HG03354 (cell line): ENCODE results near the gene RNF121.

Experiments
- ATAC-seq: cut with Tn5 transposase; IDR thresholded peaks from one replicate; pipeline ENCODE4 v1.9.1; 2021; ENCODE audit warnings: mild to moderate bottlenecking; ENCODE audit not compliant: unreplicated experiment, poor library complexity, severe bottlenecking

RNF121 gene

DNA sequence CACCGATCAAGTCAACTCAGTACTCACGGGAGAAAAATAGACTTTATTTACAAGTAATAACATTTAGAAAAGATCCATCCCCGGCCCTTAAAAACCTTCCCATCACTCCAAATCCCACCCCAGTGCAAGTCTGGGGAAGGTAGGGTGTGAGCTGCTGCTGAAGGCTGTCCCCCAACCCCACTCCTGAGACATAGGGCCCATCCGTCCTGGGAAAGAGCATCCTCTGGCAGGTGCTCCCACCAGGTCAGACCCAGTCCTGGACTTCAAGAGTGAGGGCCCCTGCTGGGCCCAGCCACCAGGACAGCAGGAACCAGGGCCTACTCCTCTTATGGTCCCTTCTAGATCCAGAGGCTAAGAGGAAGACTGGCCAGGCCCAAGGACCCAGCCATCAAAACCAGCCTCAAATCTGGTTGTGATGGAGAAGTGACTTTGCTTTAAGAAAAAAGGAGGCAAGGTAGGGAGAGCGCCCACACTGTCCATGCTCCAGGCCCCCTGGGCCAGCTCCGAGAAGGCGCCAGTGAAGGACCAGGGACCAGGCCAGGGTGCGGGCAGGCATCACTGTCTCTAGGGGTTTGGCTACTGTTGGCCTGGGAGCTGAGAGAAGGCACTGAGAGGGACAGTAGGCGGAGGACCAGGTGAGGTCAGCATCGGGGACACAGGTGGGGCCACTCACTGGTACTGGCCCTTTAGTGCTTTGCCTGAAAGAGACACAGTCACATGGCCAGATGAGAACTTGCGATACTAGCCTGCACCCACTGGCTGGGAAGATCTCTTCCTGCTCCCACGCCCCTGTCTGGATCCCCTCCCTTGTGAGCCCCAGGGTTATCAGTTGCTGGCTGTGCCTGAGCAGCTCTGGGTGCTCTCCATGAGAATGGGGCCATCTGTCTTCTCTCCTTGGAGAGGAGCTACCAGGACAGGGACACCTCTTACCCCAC lies 74.3 kb downstream of the RNF121 start:
- no peak for ATAC-seq

DNA sequence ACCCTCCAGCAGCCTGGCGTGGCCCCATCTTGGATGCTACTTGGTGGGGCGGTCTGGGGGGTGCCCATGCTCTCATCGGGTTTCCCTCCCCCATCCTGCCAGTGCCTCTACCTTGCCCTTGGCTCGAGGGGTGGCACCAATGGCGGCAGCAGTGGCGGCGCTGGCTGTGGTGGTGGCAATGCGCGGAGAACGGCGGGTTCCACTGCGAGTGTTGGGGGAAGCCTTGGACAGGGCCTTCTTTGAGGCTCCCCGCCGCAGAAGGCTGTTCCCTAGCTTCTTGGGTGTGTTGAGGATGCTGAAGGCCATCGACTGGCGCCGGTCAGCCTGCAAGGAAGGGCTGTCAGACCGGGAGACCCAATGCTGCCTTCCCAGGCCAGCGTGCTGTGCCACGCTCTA lies 74.9 kb downstream of the RNF121 start:
- ATAC-seq = no peak

DNA sequence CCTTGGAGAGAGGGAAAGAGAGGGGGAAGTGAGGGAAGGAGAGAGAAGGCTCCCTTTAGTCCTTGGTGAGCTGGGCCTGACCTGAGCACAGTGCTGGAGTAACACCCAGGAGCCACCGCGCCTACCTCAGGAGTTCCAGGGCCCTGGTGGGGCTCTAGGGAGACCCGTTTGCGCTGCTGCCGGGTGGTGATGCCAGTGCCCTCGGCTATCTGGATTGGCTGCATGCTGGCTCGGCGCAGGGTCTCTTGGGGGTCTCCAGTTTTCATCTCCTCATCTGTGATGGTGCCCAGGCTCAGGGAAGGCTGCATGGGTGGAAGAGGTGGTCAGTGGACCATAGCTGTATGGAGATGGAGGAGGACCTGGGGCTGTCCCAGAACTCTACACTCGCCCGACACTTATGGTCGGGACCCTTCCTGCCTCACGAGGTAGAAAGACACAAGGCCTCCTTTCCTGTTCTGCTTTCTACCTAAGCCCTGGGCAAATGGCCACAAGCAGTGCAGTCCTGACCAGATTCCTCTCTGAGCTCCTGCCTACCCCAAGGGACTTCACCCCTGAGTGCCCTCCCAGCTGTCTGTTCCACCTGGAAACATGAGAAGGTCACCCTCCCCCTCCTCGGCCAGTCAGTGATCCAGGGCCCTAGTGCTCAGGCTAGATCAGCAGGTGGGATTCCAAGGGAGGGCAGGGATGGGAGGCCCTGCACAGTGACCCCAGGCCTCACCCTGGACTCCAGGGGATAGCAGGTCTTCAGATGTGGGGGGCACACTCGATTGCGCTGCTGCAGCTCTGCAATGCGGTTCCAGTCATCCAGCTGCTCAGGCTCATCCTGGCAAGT lies 75.9 kb downstream of the RNF121 start:
- no peak for ATAC-seq

GRCh38 chr11:72005347-72006260 lies 76.8 kb downstream of the RNF121 start:
- ATAC-seq = no peak

- ATAC-seq = no peak
Measured at GRCh38 chr11:72006309-72007088, 77.7 kb downstream of the RNF121 start.

- no peak for ATAC-seq
Measured at GRCh38 chr11:72007089-72007476, 78.2 kb downstream of the RNF121 start.

DNA sequence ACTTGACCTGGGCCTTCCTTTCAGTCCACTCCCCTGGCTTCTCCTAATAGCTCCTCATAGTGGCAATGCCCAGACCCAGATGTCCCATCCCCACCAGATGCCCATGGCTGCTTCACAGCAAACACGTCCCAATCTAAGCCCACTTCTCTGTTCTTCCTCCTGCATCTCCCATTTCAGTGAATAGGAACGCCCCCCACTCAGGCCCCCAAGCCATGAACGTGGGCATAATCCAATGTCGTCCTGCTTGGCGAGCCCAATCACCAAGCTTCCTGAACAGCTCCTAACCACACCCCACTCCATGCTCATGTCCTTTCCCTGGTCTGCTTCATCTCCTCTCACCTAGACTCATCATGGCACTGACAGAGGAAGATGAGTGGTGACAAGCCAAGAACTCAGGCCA lies 78.7 kb downstream of the RNF121 start:
- no peak for ATAC-seq

GRCh38 chr11:72008728-72009127 lies 79.9 kb downstream of the RNF121 start:
- no peak for ATAC-seq

GRCh38 chr11:72009156-72009555 lies 80.3 kb downstream of the RNF121 start:
- ATAC-seq = no peak

- ATAC-seq = no peak
Measured at GRCh38 chr11:72010529-72011233, 81.8 kb downstream of the RNF121 start.

DNA sequence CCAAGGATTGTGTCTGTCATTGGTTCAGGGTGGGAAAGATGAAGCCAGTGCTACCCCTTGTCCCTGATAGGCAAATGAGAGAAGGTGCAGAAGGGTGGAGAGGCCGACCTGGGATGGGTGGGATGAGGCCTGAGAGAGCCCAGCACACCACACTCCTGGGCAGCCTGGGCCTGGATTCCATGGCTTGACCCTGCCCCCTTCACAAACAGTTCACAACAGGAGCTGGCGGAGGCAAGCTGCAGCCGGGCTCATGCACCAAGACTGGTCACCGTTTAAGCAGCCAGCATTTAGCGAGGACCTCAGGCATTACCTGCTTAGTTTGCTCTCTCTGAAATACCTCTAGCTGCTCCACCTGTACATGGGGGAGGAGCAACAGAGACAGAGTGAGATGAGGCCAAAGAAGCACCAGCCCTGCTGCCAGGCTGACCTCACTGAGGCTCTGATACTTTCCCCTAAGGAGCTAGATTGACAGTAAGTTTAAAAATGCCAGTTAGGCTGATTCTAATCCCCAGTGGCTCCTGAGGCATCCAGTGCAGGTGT lies 83.3 kb downstream of the RNF121 start:
- ATAC-seq = no peak

- ATAC-seq = no peak
Measured at GRCh38 chr11:72012897-72013721, 84.3 kb downstream of the RNF121 start.

- no peak for ATAC-seq
Measured at GRCh38 chr11:72013765-72014711, 85.2 kb downstream of the RNF121 start.

GRCh38 chr11:72014761-72015320 lies 86.0 kb downstream of the RNF121 start:
- no peak for ATAC-seq

GRCh38 chr11:72015511-72016061 lies 86.7 kb downstream of the RNF121 start:
- ATAC-seq = no peak

DNA sequence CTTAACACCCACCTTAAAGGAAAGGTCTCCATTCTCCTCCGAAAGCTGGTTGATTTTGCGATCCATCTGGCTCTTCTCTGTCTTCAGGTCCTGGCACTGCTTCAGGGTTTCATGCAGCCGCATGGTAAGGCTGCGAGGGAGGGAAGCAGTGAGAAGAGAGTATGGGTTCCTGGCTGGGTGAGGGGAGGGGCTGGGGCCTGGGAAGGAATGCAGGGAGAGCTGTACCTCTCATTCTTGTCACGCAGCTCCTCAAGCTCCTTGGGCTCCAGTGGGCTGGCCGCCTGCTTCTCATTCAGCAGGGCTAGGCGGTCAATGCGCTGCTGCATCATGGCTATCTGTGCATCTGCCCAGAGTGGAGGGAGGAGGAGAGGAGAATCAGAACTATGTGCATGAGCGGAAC lies 89.3 kb downstream of the RNF121 start:
- ATAC-seq = no peak
